GM12878 (cell line): ENCODE measurements around the gene ATP12A.

Experiments
- FOXM1 ChIP-seq: IDR thresholded peaks from 2 replicates; pipeline ENCODE4 v1.6.1; 2012; ENCODE audit warnings: low read depth, mild to moderate bottlenecking, inconsistent platforms, low read length, moderate library complexity
- GATAD2B ChIP-seq: fragments of 450-650 bp; conservative IDR thresholded peaks from 2 replicates; pipeline ENCODE4 v1.6.1; 2017; ENCODE audit warnings: low read depth, mild to moderate bottlenecking, moderate library complexity
- TF ChIP-seq, protein P1 (sequence below), 3 experiments: IDR thresholded peaks in 2 of 3; conservative IDR thresholded peaks in 1 of 3; 2 replicates each; pipeline ENCODE4 v1.5.1; 2011; ENCODE audit warnings: low read depth in 3 of 3, low read length in 3 of 3, mild to moderate bottlenecking in 3 of 3, control low read depth in 2 of 3, moderate library complexity in 2 of 3, inconsistent platforms in 1 of 3, mixed read lengths in 1 of 3; ENCODE audit not compliant: control insufficient read depth in 2 of 3, insufficient read depth in 1 of 3; ENCODE audit errors: extremely low read depth in 1 of 3
- TF ChIP-seq, protein P2 (sequence below): IDR thresholded peaks from 2 replicates; pipeline ENCODE4 v1.6.1; 2011; ENCODE audit warnings: low read depth, low read length, improper control_type of control experiment, borderline replicate concordance

DNA sequence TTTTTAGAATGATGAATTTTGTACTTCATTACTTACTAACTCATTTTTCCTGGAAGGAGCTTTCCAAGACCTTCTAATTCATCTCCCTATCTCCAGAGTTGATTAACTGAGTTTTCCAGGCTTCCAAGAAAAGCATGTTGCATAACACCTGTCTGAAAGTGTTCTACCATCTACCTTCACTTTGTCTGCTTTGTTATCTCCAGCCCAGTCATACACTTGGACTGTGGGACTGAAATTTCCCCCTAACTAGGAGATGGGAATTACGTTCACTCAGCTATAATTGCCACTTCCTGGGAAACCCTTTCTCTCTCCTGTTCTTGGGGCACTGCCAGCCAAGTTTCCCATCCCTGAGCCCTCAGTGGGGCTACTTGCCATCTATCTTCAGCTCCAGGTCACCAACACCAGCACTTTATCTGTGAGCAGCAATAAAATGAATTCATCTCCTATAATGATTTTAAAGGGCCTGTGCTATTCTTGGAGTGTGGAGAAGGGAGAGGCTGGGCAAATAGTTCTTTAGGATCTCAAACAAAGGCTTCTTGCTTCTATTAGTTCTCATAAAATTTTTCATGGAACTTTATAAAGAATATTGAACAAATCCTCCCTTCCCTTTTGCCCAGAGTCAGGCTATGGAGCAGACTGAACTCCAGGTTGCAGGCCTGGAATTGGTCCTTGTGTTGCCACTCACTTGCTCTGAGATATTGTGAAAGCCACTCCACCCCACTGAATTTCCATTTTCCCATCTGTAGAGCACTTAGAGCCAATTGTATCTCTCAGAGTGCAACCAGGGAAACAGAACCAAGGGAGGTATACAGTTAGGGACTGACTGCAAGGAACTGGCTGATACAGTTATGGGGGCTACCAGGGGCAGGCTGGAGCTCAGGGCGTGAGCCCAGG is 17.8 kb upstream of the ATP12A start:
- TF ChIP-seq, protein P1, sequence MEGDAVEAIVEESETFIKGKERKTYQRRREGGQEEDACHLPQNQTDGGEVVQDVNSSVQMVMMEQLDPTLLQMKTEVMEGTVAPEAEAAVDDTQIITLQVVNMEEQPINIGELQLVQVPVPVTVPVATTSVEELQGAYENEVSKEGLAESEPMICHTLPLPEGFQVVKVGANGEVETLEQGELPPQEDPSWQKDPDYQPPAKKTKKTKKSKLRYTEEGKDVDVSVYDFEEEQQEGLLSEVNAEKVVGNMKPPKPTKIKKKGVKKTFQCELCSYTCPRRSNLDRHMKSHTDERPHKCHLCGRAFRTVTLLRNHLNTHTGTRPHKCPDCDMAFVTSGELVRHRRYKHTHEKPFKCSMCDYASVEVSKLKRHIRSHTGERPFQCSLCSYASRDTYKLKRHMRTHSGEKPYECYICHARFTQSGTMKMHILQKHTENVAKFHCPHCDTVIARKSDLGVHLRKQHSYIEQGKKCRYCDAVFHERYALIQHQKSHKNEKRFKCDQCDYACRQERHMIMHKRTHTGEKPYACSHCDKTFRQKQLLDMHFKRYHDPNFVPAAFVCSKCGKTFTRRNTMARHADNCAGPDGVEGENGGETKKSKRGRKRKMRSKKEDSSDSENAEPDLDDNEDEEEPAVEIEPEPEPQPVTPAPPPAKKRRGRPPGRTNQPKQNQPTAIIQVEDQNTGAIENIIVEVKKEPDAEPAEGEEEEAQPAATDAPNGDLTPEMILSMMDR (IDR thresholded peaks at IDR 0.05 in 2 of 3, conservative IDR thresholded peaks at IDR 0.05 in 1 of 3; ENCODE audit: control insufficient read depth in 2 of 3, extremely low read depth in 1 of 3, insufficient read depth in 1 of 3, low read depth in 3 of 3, low read length in 3 of 3) = no peak
- TF ChIP-seq FOXM1 = no peak
- TF ChIP-seq, protein P2, sequence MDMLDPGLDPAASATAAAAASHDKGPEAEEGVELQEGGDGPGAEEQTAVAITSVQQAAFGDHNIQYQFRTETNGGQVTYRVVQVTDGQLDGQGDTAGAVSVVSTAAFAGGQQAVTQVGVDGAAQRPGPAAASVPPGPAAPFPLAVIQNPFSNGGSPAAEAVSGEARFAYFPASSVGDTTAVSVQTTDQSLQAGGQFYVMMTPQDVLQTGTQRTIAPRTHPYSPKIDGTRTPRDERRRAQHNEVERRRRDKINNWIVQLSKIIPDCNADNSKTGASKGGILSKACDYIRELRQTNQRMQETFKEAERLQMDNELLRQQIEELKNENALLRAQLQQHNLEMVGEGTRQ = no peak
- TF ChIP-seq GATAD2B = no peak
